Stomach smooth muscle (tissue), 2 donors: ENCODE measurements around the gene RAB6D.
"Not testable (repeated sequence)": the region's sequence is repeated elsewhere in the genome, so short reads cannot be mapped to it uniquely, and the experiment has no call there.

Source experiments
- H3K27ac ChIP-seq: one replicate; pipeline ENCODE4 v1.7.0; 2013; ENCODE audit warnings: mild to moderate bottlenecking, low read length, inconsistent platforms
- H3K27me3 ChIP-seq, 2 donors: one replicate each; pipeline ENCODE4 v1.7.0; 2013; ENCODE audit warnings: low read length in 2 of 2; ENCODE audit not compliant: insufficient read depth in 2 of 2, control insufficient read depth in 1 of 2
- H3K36me3 ChIP-seq, 2 donors: one replicate each; pipeline ENCODE4 v1.7.0; 2013; ENCODE audit warnings: low read length in 2 of 2; ENCODE audit not compliant: control insufficient read depth in 2 of 2, insufficient read depth in 2 of 2
- H3K4me1 ChIP-seq: one replicate; pipeline ENCODE4 v1.7.0; 2013; ENCODE audit warnings: low read length; ENCODE audit not compliant: control insufficient read depth, insufficient read depth
- H3K4me3 ChIP-seq, 2 donors: one replicate each; pipeline ENCODE4 v1.7.0; 2013; ENCODE audit warnings: low read length in 2 of 2
- H3K9ac ChIP-seq, 2 donors: one replicate each; pipeline ENCODE4 v1.7.0; 2013; ENCODE audit warnings: low read length in 2 of 2, mild to moderate bottlenecking in 1 of 2
- H3K9me3 ChIP-seq, 2 donors: one replicate each; pipeline ENCODE4 v1.7.0; 2013; ENCODE audit warnings: low read length in 2 of 2; ENCODE audit not compliant: control insufficient read depth in 2 of 2
- donor health status: healthy.
- donor health status: Pancreatic carcinoma.

RAB6D gene

GRCh38 chr2:131394147-131394931 is 30.4 kb upstream of the RAB6D start:
- Histone ChIP-seq H3K27ac (no peak overlapping the region), H3K9me3 (no peaks in the 10 kb centered on the region), H3K9ac (no peak overlapping the region), H3K27me3 (no peaks in the 10 kb centered on the region), H3K36me3 (no peaks in the 10 kb centered on the region), H3K4me1 (no peaks in the 10 kb centered on the region), H3K4me3 (no peak overlapping the region)

GRCh38 chr2:131391953-131392352 is 28.0 kb upstream of the RAB6D start:
- not testable (repeated sequence) for H3K27ac ChIP-seq, H3K4me1 ChIP-seq, H3K27me3 ChIP-seq, H3K9ac ChIP-seq, H3K4me3 ChIP-seq, H3K9me3 ChIP-seq, H3K36me3 ChIP-seq

DNA sequence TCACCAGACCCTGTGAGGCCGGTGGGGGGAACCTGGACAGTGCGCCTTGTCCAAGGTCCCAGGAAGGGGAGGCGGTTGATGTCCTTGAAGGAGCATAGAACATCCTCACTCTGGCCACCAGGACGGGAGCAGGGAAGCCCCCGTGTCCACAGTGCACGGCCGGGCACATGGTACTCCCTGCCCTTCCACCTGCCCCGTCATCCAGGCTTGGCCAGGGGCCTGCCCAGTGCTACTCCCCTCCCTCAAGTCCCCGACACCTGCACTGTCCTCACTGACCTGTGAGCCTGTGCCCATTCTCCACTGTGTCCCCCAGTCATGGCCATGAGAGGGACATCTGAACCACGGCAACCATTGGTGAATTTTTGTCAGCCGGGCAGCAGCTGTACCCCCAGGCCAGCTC is 27.5 kb upstream of the RAB6D start:
- H3K27ac ChIP-seq, H3K27me3 ChIP-seq, H3K4me3 ChIP-seq, H3K36me3 ChIP-seq, H3K4me1 ChIP-seq, H3K9me3 ChIP-seq, H3K9ac ChIP-seq: not testable (repeated sequence)

GRCh38 chr2:131390495-131391130 is 26.6 kb upstream of the RAB6D start:
- H3K27me3 ChIP-seq, H3K9me3 ChIP-seq, H3K4me3 ChIP-seq, H3K4me1 ChIP-seq, H3K9ac ChIP-seq, H3K36me3 ChIP-seq, H3K27ac ChIP-seq: not testable (repeated sequence)

DNA sequence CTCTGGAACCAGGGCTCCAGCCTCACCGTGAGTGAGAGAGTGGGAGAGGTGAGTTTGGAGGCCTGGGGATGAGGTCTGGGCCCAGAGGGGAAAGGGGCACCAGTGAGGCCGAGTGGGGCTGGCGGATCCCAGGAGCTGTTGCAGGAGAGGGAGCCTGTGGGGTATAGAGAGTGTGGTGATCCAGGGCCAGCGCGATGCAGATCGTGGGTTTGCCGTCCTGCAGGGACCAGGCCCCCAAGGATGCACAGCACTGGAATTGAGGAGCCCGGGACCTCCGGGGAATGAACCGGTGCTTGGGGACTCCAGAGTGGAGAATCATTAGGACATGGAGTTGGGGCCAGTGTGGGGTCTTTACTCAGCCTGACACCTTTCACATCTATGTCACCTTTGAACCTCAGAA is 25.7 kb upstream of the RAB6D start:
- Histone ChIP-seq H3K9ac (no peak overlapping the region), H3K36me3 (no peaks in the 10 kb centered on the region), H3K4me1 (no peaks in the 10 kb centered on the region), H3K4me3 (no peak overlapping the region), H3K9me3 (no peaks in the 10 kb centered on the region), H3K27me3 (no peaks in the 10 kb centered on the region), H3K27ac (no peak overlapping the region)

DNA sequence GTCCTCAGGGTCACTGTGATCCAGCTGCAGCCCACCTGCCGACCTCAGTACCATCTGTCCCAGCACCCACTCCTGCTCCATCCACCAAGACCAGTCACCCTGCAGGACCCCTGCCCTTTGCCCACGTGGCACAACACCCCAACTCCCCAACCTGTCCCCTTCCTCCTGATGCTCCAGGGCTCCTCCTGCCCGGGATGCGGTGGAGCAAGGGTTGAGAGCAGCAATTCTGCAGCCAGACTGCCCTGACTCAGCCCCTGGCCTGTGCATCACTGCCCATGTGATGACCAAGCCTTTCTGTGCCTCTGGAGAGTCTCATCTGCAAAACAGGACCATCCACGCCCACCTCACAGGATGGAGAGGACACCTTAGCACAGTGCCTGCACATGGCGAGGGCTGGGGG is 24.9 kb upstream of the RAB6D start:
- not testable (repeated sequence) for H3K9ac ChIP-seq, H3K4me3 ChIP-seq, H3K27ac ChIP-seq, H3K27me3 ChIP-seq, H3K36me3 ChIP-seq, H3K4me1 ChIP-seq, H3K9me3 ChIP-seq

GRCh38 chr2:131373111-131373510 is 9.1 kb upstream of the RAB6D start:
- not testable (repeated sequence) for H3K27ac ChIP-seq, H3K4me3 ChIP-seq, H3K4me1 ChIP-seq, H3K27me3 ChIP-seq, H3K9ac ChIP-seq, H3K36me3 ChIP-seq, H3K9me3 ChIP-seq

DNA sequence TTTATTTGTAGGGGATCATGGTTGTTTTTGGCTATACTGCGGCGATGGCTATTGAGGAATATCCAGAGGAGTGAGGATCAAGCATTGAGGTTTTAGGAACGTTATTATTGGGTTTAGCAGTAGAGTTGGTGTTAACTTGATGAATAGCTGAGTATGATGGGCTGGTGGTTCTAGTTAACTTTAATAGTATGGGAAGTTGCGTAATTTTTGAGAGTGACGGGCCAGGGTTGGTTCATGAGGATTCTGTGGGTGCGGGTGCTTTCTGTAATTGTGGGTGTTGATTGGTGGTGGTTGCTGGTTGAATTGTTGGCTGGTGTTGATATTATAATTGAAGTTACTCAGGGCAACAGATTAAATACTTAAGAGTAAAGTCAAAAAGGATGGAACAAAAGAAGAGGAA is 6.0 kb upstream of the RAB6D start:
- Histone ChIP-seq H3K4me1 (no peaks in the 10 kb centered on the region), H3K36me3 (no peaks in the 10 kb centered on the region), H3K9me3 (no peaks in the 10 kb centered on the region), H3K27ac (no peak overlapping the region), H3K4me3 (no peak overlapping the region), H3K27me3 (peaks cover 0 to 5% of the 10 kb centered on the region in 2 donors), H3K9ac (no peak overlapping the region)

DNA sequence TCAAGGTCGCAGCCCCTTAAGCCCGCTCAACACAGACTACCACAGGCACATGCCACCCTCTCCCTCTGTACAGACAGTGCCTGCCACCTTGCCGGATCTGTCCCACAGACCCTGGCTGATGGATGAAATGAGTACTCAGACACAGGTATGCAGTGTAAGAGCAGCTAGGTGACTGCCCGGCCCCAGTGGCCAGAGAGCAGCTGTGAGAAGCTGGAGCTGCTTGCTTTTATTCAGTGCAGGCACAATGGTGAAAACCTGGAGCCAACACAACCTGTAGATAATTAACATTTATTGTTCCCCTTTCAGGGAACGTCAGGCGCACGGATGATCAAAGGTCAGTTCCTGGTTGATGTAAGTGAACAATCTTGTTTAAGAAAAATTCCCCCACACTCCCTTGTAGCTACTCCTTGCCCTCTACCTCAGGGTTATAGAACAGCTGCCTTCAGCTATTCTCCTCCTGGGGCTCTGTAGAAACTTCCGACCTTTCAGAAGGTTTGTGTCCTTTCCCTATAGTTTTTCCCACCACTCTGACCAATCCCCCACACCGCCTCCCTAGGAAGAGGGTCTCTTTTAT is 4.6 kb upstream of the RAB6D start:
- not testable (repeated sequence) for H3K9me3 ChIP-seq, H3K27me3 ChIP-seq, H3K4me3 ChIP-seq, H3K9ac ChIP-seq, H3K27ac ChIP-seq, H3K36me3 ChIP-seq, H3K4me1 ChIP-seq

DNA sequence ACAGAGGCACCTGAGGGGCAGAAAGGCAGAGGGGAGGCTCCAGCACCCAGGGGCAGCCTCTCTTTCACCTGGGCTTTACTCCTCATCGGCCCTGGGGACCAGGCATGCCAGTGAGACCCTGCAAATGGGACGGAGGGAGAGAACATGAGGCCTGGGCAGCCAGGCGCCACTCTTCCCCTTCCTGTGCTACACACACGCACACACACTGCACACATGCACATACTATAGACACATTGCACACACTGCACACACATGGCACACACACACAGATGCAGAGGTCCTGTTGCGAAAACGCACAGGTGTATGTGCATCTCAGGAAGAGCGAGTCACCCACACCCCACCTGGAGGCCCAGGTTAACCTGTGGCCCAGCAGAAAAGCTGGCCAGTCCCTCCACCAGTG is 3.4 kb upstream of the RAB6D start:
- no peak overlapping the region for H3K4me3 ChIP-seq
- H3K4me1 ChIP-seq: no peaks in the 10 kb centered on the region
- H3K9ac ChIP-seq: no peak overlapping the region
- no peak overlapping the region for H3K27ac ChIP-seq
- no peaks in the 10 kb centered on the region for H3K9me3 ChIP-seq
- peaks cover 0 to 5% of the 10 kb centered on the region in 2 donors for H3K27me3 ChIP-seq
- no peaks in the 10 kb centered on the region for H3K36me3 ChIP-seq

DNA sequence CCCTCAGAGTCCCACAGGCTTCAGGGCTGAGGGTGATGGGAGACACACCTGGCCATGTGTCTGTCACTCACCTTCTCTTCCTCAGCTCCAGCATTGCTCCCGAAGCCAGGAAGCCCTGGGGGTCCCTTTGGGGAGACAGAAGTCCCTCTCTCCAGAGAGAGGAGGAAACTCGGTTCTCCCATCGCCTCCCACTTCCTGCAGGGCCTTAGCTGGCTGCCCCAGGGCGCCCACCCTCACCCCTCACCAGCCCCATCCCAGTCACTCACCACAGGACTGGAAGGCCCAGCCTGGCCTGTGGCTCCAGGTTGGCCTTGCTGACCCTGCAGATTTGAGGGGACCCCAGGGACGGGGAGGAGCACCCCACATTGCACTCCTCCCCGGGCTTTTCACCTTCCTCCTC is 2.7 kb upstream of the RAB6D start:
- Histone ChIP-seq H3K4me1 (no peaks in the 10 kb centered on the region), H3K27ac (no peak overlapping the region), H3K36me3 (no peaks in the 10 kb centered on the region), H3K9ac (no peak overlapping the region), H3K27me3 (peaks cover 0 to 5% of the 10 kb centered on the region in 2 donors), H3K4me3 (no peak overlapping the region), H3K9me3 (no peaks in the 10 kb centered on the region)
